Astrocyte (in vitro differentiated cells and primary cell): ENCODE measurements around the gene PRKX. TPM values are rescaled to one million over a fixed set of nuclear protein-coding genes. Genes with fewer than 3 reads are reported as not detected.
A peak's percentile ranks its signal among the peaks of the same experiment; 100 is the strongest.

Source experiments
- DNase-seq: peaks from one replicate; pipeline ENCODE4 v3.0.0-alpha.2; 2010; ENCODE audit warnings: low read depth
- FAIRE-seq: peaks from 2 replicates; lab custom pipeline; 2011; peaks lifted over from hg19 to GRCh38; lab: Jason Lieb, UNC
- H2AFZ ChIP-seq: 2 replicates; pipeline ENCODE4 v1.6.0; 2012; ENCODE audit warnings: low read depth, low read length, inconsistent platforms
- H3K27ac ChIP-seq: 2 replicates; pipeline ENCODE4 v1.5.1; 2011; ENCODE audit warnings: low read depth, low read length, inconsistent platforms
- H3K27me3 ChIP-seq: 2 replicates; pipeline ENCODE4 v1.6.0; 2011; ENCODE audit warnings: low read length, inconsistent platforms; ENCODE audit not compliant: insufficient read depth
- H3K36me3 ChIP-seq: 2 replicates; pipeline ENCODE4 v1.5.1; 2011; ENCODE audit warnings: low read length, inconsistent platforms; ENCODE audit not compliant: insufficient read depth
- H3K4me1 ChIP-seq: 2 replicates; pipeline ENCODE4 v1.5.1; 2011; ENCODE audit warnings: low read length, inconsistent platforms; ENCODE audit not compliant: insufficient read depth
- H3K4me2 ChIP-seq: 2 replicates; pipeline ENCODE4 v1.6.0; 2012; ENCODE audit warnings: low read length, inconsistent platforms
- H3K4me3 ChIP-seq: 2 replicates; pipeline ENCODE4 v1.5.1; 2011; ENCODE audit warnings: low read depth, mild to moderate bottlenecking, low read length, inconsistent platforms; ENCODE audit not compliant: insufficient read depth
- H3K79me2 ChIP-seq: 2 replicates; pipeline ENCODE4 v1.6.0; 2012; ENCODE audit warnings: mild to moderate bottlenecking, low read length, inconsistent platforms; ENCODE audit not compliant: insufficient read depth
- H3K9ac ChIP-seq: 2 replicates; pipeline ENCODE4 v1.6.0; 2012; ENCODE audit warnings: mild to moderate bottlenecking, low read length, inconsistent platforms
- H3K9me3 ChIP-seq: 2 replicates; pipeline ENCODE4 v1.5.1; 2012; ENCODE audit warnings: low read depth, mild to moderate bottlenecking, low read length, inconsistent platforms; ENCODE audit not compliant: insufficient read depth
- H4K20me1 ChIP-seq: 2 replicates; pipeline ENCODE4 v1.6.0; 2012; ENCODE audit warnings: low read length, inconsistent platforms; ENCODE audit not compliant: insufficient read depth
- H3K27ac Mint-ChIP-seq: one replicate; pipeline ENCODE4 v1.8.0; 2021; ENCODE audit warnings: mild to moderate bottlenecking, mixed read lengths; ENCODE audit not compliant: unreplicated experiment
- H3K27me3 Mint-ChIP-seq: one replicate; pipeline ENCODE4 v1.8.0; 2021; ENCODE audit warnings: low read depth, mixed read lengths; ENCODE audit not compliant: unreplicated experiment
- H3K36me3 Mint-ChIP-seq: one replicate; pipeline ENCODE4 v1.8.0; 2021; ENCODE audit warnings: low read depth, mixed read lengths; ENCODE audit not compliant: unreplicated experiment
- H3K4me1 Mint-ChIP-seq: one replicate; pipeline ENCODE4 v1.8.0; 2021; ENCODE audit warnings: low read depth, mixed read lengths; ENCODE audit not compliant: unreplicated experiment
- H3K4me3 Mint-ChIP-seq: one replicate; pipeline ENCODE4 v1.8.0; 2021; ENCODE audit warnings: mild to moderate bottlenecking, moderate library complexity, mixed read lengths; ENCODE audit not compliant: unreplicated experiment
- H3K9me3 Mint-ChIP-seq: one replicate; pipeline ENCODE4 v1.8.0; 2021; ENCODE audit warnings: mild to moderate bottlenecking, mixed read lengths; ENCODE audit not compliant: unreplicated experiment
- CTCF ChIP-seq: IDR thresholded peaks from 2 replicates; pipeline ENCODE4 v1.5.1; 2011; ENCODE audit warnings: low read depth, mild to moderate bottlenecking, inconsistent platforms, low read length, moderate library complexity; ENCODE audit not compliant: insufficient read depth
- EZH2 ChIP-seq: IDR thresholded peaks from 2 replicates; pipeline ENCODE4 v1.6.1; 2012; ENCODE audit warnings: mild to moderate bottlenecking, low read length, inconsistent platforms; ENCODE audit not compliant: insufficient read depth
- total RNA-seq: library from RNA; stranded (reverse); gene quantifications from 2 replicates; pipeline ENCODE4 v1.2.1, GENCODE V29; 2021

The PRKX gene
- total RNA-seq, 1 donor from 2014 or later: 27.3 TPM

DNA sequence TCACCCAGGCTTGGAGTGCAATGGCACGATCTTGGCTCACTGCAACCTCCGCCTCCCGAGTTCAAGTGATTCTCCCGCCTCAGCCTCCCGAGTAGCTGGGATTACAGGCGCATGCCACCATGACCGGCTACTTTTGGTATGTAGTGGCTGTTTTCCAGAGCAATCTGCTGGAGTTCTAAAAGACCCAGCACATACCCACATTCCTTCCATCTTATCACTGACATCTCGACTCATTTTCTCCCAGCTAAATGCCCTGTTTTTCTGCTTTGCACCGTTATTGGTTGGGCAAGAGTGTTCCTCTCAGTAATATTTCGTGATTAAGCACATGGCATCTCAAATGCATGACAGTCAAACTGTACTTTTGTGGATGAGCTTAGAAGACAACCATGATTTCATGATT, 53.7 kb downstream of the PRKX start:
- peak; percentile 16 for DNase-seq
- no peak overlapping the region for H3K27ac Mint-ChIP-seq
- no peak overlapping the region for H3K4me3 ChIP-seq
- no peaks in the 10 kb centered on the region for H3K27me3 ChIP-seq
- no peaks in the 10 kb centered on the region for H3K36me3 ChIP-seq
- no peak for FAIRE-seq
- H3K79me2 ChIP-seq: no peaks in the 10 kb centered on the region
- TF ChIP-seq EZH2: no peak
- TF ChIP-seq CTCF: no peak
- H4K20me1 ChIP-seq: no peaks in the 10 kb centered on the region
- H3K4me2 ChIP-seq: no peak overlapping the region
- no peaks in the 10 kb centered on the region for H3K9me3 Mint-ChIP-seq
- no peak overlapping the region for H3K27ac ChIP-seq
- no peaks in the 10 kb centered on the region for H3K4me1 ChIP-seq
- H3K27me3 Mint-ChIP-seq: no peaks in the 10 kb centered on the region
- H3K9ac ChIP-seq: no peak overlapping the region
- H2AFZ ChIP-seq: no peak overlapping the region
- peaks cover 2% of the 10 kb centered on the region for H3K36me3 Mint-ChIP-seq
- no peaks in the 10 kb centered on the region for H3K9me3 ChIP-seq
- H3K4me3 Mint-ChIP-seq: no peak overlapping the region
- no peaks in the 10 kb centered on the region for H3K4me1 Mint-ChIP-seq

GRCh38 chrX:3655181-3655580, 58.3 kb downstream of the PRKX start:
- Mint-ChIP-seq H3K9me3 (no peaks in the 10 kb centered on the region), H3K4me3 (no peak overlapping the region), H3K27me3 (no peaks in the 10 kb centered on the region), H3K4me1 (no peaks in the 10 kb centered on the region), H3K36me3 (peaks cover 2% of the 10 kb centered on the region), H3K27ac (no peak overlapping the region)
- Histone ChIP-seq H3K4me2 (no peak overlapping the region), H3K9ac (no peak overlapping the region), H3K9me3 (no peaks in the 10 kb centered on the region), H3K4me3 (no peak overlapping the region), H3K79me2 (no peaks in the 10 kb centered on the region), H3K27me3 (no peaks in the 10 kb centered on the region), H2AFZ (no peak overlapping the region), H3K4me1 (no peaks in the 10 kb centered on the region), H3K27ac (no peak overlapping the region), H4K20me1 (no peaks in the 10 kb centered on the region), H3K36me3 (no peaks in the 10 kb centered on the region)
- TF ChIP-seq EZH2 (no peak), CTCF (no peak)
- FAIRE-seq (no peak), DNase-seq (no peak)

GRCh38 chrX:3653111-3653510, 60.3 kb downstream of the PRKX start:
- no peak overlapping the region for H3K4me3 Mint-ChIP-seq
- TF ChIP-seq CTCF (no peak), EZH2 (no peak)
- H3K9me3 Mint-ChIP-seq: no peaks in the 10 kb centered on the region
- H3K27me3 Mint-ChIP-seq: no peaks in the 10 kb centered on the region
- Histone ChIP-seq H3K4me2 (no peak overlapping the region), H3K4me1 (no peaks in the 10 kb centered on the region), H3K27ac (no peak overlapping the region), H2AFZ (no peak overlapping the region), H3K79me2 (no peaks in the 10 kb centered on the region), H3K9ac (no peak overlapping the region), H4K20me1 (no peaks in the 10 kb centered on the region), H3K36me3 (no peaks in the 10 kb centered on the region), H3K9me3 (no peaks in the 10 kb centered on the region), H3K27me3 (no peaks in the 10 kb centered on the region), H3K4me3 (no peak overlapping the region)
- no peaks in the 10 kb centered on the region for H3K4me1 Mint-ChIP-seq
- no peak for DNase-seq
- no peak overlapping the region for H3K27ac Mint-ChIP-seq
- FAIRE-seq: peak; percentile 67
- no peaks in the 10 kb centered on the region for H3K36me3 Mint-ChIP-seq
